ENCODE results near the gene CDC42BPA. TPM values are rescaled to one million over a fixed set of nuclear protein-coding genes. Genes with fewer than 3 reads are reported as not detected.

CDC42BPA gene
- total and polyA plus RNA-seq, 3 experiments from 2014 or later: 0.42 to 0.72 (median 0.44) TPM

DNA sequence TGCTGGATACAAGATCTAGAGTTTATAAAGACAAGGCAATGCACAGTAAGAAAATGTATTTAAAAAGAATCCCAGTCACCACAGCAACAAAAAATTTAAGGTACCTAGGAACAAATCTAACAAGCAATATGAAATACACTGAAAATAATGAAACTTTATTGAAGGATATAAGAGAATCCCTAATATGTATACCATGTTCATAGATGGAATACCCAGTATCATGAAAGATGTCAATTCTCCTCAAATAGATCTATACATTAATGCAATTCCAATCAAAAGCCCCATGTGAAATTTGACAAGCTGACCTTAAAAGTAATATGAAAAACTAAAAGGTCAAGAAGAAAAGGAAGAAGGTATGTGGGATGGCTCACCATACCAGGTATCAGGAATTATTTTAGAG lies 269.0 kb downstream of the CDC42BPA start:
- CTCF ChIA-PET: no interaction called here
- H3K36me3 ChIP-seq (ENCODE audit: insufficient read depth, low read length): no peaks in the 10 kb centered on the region

DNA sequence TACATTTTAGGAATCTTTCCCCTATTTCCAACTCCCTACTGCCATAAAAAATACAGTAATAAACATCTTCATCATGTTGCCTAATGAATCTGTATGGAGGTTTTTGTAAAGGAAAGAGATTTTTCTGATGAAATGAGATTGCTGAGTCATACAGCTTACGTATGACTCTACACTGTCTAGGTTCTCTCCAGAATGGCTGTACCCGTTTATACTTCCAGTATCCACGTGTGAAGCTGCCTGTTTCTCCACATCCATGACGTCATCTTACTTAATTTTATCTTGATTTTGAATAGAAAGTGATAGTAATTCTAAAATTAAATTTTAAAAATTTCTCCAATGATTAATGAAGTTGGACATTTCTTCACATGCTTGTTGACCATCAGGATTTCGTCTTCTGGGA lies 274.5 kb downstream of the CDC42BPA start:
- Histone ChIP-seq H3K27me3 (ENCODE audit: insufficient read depth, low read length, poor library complexity, severe bottlenecking) (no peaks in the 10 kb centered on the region), H3K4me3 (ENCODE audit: low read length) (no peak overlapping the region), H3K9me3 (ENCODE audit: low read length) (no peaks in the 10 kb centered on the region), H3K27ac (ENCODE audit: low read depth, low read length) (no peak overlapping the region), H3K36me3 (ENCODE audit: insufficient read depth, low read length) (no peaks in the 10 kb centered on the region), H3K4me1 (ENCODE audit: insufficient read depth, low read length) (no peaks in the 10 kb centered on the region)
- H3K27me3 Mint-ChIP-seq: peaks cover 9 to 71% of the 10 kb centered on the region in 2 donors
- no peaks in the 10 kb centered on the region for H3K4me1 Mint-ChIP-seq
- ChIA-PET POLR2A (no interaction called here), CTCF (interaction anchor here (0.7 kb wide), 1 partner anchor 216 kb away, joined by 3 read pairs; no protein-coding TSS in a partner anchor)
- no peak for DNase-seq
- no peaks in the 10 kb centered on the region for H3K36me3 Mint-ChIP-seq
- no peak overlapping the region for H3K4me3 Mint-ChIP-seq
- no peak overlapping the region for H3K27ac Mint-ChIP-seq
- no peaks in the 10 kb centered on the region for H3K9me3 Mint-ChIP-seq

More for the DNA sequence above, 269.0 kb downstream of the CDC42BPA start:
- H3K27me3 ChIP-seq (ENCODE audit: insufficient read depth, low read length, poor library complexity, severe bottlenecking): no peaks in the 10 kb centered on the region
- DNase-seq: no peak
- Mint-ChIP-seq H3K27ac (no peak overlapping the region), H3K27me3 (peaks cover 3 to 51% of the 10 kb centered on the region in 2 donors), H3K9me3 (peaks cover 0 to 3% (median 0%) of the 10 kb centered on the region in 5 donors), H3K4me3 (no peak overlapping the region), H3K36me3 (no peaks in the 10 kb centered on the region), H3K4me1 (no peaks in the 10 kb centered on the region)
- no peaks in the 10 kb centered on the region for H3K9me3 ChIP-seq (ENCODE audit: low read length)
- no peak overlapping the region for H3K4me3 ChIP-seq (ENCODE audit: low read length)
- H3K27ac ChIP-seq (ENCODE audit: low read depth, low read length): no peak overlapping the region
- H3K4me1 ChIP-seq (ENCODE audit: insufficient read depth, low read length): no peaks in the 10 kb centered on the region
- POLR2A ChIA-PET: no interaction called here

DNA sequence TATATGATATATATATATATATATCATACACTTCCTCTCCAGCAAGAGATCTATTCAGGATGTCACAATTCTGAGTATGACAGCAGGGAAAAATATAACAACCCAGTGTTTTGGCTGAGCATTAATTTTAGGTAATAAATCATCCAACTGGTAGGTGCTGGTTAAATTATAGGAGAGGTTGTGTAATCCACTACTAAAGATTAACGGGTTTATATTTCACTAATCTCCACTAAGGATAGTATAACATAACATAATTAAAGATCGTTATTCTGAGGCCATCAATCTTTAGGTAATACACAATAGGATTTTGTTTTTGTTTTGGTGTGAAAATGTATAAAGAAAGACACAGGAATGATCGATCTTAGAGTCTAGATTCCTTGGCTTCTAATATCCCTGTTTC lies 276.0 kb downstream of the CDC42BPA start:
- CTCF ChIA-PET: no interaction called here
- H3K9me3 ChIP-seq (ENCODE audit: low read length): no peaks in the 10 kb centered on the region
- peaks cover 9 to 69% of the 10 kb centered on the region in 2 donors for H3K27me3 Mint-ChIP-seq
- no peak overlapping the region for H3K27ac Mint-ChIP-seq
- H3K4me1 Mint-ChIP-seq: no peaks in the 10 kb centered on the region
- POLR2A ChIA-PET: no interaction called here
- DNase-seq: no peak
- no peak overlapping the region for H3K4me3 Mint-ChIP-seq
- H3K27ac ChIP-seq (ENCODE audit: low read depth, low read length): no peak overlapping the region
- H3K4me1 ChIP-seq (ENCODE audit: insufficient read depth, low read length): no peaks in the 10 kb centered on the region
- H3K9me3 Mint-ChIP-seq: no peaks in the 10 kb centered on the region
- H3K4me3 ChIP-seq (ENCODE audit: low read length): no peak overlapping the region
- H3K27me3 ChIP-seq (ENCODE audit: insufficient read depth, low read length, poor library complexity, severe bottlenecking): no peaks in the 10 kb centered on the region
- no peaks in the 10 kb centered on the region for H3K36me3 ChIP-seq (ENCODE audit: insufficient read depth, low read length)
- H3K36me3 Mint-ChIP-seq: no peaks in the 10 kb centered on the region

DNA sequence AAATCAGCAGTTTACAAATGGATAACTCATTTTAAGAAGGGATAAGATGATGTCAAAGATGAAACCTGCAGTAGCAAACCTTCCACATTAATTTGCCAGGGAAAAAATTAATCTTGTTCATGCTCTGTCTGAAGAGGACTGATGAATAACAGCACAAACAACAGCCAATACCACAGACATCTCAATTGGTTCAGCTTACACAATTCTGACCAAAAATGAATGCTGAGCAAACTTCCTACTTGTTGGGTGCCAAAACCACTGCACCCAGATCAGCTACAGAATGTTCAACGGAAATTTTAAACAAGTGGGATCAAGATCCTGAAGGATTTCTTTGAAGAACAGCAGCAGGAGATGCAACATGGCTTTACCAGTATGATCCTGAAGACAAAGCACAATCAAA lies 279.9 kb downstream of the CDC42BPA start:
- H3K4me1 ChIP-seq (ENCODE audit: insufficient read depth, low read length): no peaks in the 10 kb centered on the region
- no peak for DNase-seq
- POLR2A ChIA-PET: no interaction called here
- H3K9me3 ChIP-seq (ENCODE audit: low read length): no peaks in the 10 kb centered on the region
- no peaks in the 10 kb centered on the region for H3K36me3 ChIP-seq (ENCODE audit: insufficient read depth, low read length)
- no peaks in the 10 kb centered on the region for H3K36me3 Mint-ChIP-seq
- H3K4me3 ChIP-seq (ENCODE audit: low read length): no peak overlapping the region
- no peak overlapping the region for H3K27ac ChIP-seq (ENCODE audit: low read depth, low read length)
- H3K27ac Mint-ChIP-seq: no peak overlapping the region
- CTCF ChIA-PET: no interaction called here
- H3K27me3 Mint-ChIP-seq: peaks cover 6 to 32% of the 10 kb centered on the region in 2 donors
- no peak overlapping the region for H3K4me3 Mint-ChIP-seq
- no peaks in the 10 kb centered on the region for H3K4me1 Mint-ChIP-seq
- no peaks in the 10 kb centered on the region for H3K27me3 ChIP-seq (ENCODE audit: insufficient read depth, low read length, poor library complexity, severe bottlenecking)
- no peaks in the 10 kb centered on the region for H3K9me3 Mint-ChIP-seq

DNA sequence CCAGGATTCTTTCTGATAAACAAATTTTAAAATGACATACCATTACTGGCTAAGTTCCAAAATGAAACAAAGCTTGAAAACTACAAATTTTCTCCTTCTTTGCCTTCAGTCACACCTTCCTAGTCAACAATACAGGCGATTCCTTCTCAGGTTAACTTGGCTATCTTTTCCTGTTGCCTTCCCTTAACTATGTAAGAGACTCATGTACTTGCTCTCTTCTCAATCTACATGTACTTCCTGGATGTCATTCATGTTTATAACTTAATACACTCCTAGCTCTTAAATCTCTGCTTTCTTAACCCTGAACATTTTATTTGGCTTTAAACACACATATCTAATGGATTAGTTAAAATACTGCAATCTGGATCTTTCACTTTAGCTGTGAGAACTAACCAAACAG lies 281.2 kb downstream of the CDC42BPA start:
- CTCF ChIA-PET: no interaction called here
- H3K36me3 ChIP-seq (ENCODE audit: insufficient read depth, low read length): no peaks in the 10 kb centered on the region
- H3K36me3 Mint-ChIP-seq: no peaks in the 10 kb centered on the region

DNA sequence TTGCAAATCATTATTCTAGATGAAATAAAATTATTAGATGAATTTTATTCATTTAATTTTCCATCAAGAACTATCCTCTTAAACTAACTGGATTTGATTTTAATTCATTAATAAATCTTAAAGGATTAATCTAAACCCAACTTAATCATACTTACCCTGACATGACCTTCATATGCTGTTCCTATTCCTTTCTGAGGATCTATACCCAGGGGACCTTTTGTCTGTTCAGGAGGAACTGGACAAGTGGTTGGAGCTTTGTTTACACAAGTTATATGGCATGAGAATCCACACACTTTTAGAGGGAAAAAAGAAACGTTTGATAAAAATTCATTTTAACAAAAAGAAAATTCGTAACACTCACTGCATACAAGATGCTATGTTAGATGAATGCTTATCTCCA lies 283.0 kb downstream of the CDC42BPA start:
- Mint-ChIP-seq H3K36me3 (no peaks in the 10 kb centered on the region), H3K27ac (no peak overlapping the region), H3K4me1 (no peaks in the 10 kb centered on the region), H3K4me3 (no peak overlapping the region), H3K27me3 (peaks cover 0 to 10% of the 10 kb centered on the region in 2 donors), H3K9me3 (no peaks in the 10 kb centered on the region)
- Histone ChIP-seq H3K4me3 (ENCODE audit: low read length) (no peak overlapping the region), H3K4me1 (ENCODE audit: insufficient read depth, low read length) (no peaks in the 10 kb centered on the region), H3K9me3 (ENCODE audit: low read length) (no peaks in the 10 kb centered on the region), H3K27me3 (ENCODE audit: insufficient read depth, low read length, poor library complexity, severe bottlenecking) (no peaks in the 10 kb centered on the region), H3K27ac (ENCODE audit: low read depth, low read length) (no peak overlapping the region), H3K36me3 (ENCODE audit: insufficient read depth, low read length) (no peaks in the 10 kb centered on the region)
- DNase-seq: no peak
- CTCF ChIA-PET: no interaction called here
- POLR2A ChIA-PET: no interaction called here

More for the DNA sequence above, 281.2 kb downstream of the CDC42BPA start:
- Histone ChIP-seq H3K27me3 (ENCODE audit: insufficient read depth, low read length, poor library complexity, severe bottlenecking) (no peaks in the 10 kb centered on the region), H3K4me3 (ENCODE audit: low read length) (no peak overlapping the region), H3K27ac (ENCODE audit: low read depth, low read length) (no peak overlapping the region), H3K4me1 (ENCODE audit: insufficient read depth, low read length) (no peaks in the 10 kb centered on the region), H3K9me3 (ENCODE audit: low read length) (no peaks in the 10 kb centered on the region)
- H3K4me1 Mint-ChIP-seq: no peaks in the 10 kb centered on the region
- POLR2A ChIA-PET: no interaction called here
- peaks cover 0 to 25% of the 10 kb centered on the region in 2 donors for H3K27me3 Mint-ChIP-seq
- H3K4me3 Mint-ChIP-seq: no peak overlapping the region
- no peaks in the 10 kb centered on the region for H3K9me3 Mint-ChIP-seq
- no peak overlapping the region for H3K27ac Mint-ChIP-seq
- DNase-seq: no peak

DNA sequence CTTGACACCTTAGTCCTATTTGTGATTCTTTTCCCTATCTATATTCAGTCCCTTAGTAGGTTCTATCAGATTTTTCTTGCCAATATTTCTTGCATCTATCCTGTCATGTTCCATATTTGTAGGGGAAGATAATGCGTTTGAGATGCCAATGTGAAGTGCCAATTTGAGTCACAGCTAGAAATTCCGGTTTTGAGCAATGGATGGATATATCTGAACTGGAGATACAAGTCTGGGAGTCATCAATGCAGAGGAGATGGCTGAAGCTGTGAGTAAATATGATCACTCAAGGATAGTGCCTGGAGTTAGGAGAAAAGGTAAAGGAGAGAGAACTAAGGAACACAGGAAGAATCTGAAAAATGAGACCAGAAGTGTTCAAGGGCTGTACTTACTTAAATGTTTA lies 284.4 kb downstream of the CDC42BPA start:
- Mint-ChIP-seq H3K4me1 (no peaks in the 10 kb centered on the region), H3K27ac (no peak overlapping the region), H3K36me3 (no peaks in the 10 kb centered on the region), H3K9me3 (no peaks in the 10 kb centered on the region), H3K4me3 (no peak overlapping the region), H3K27me3 (peaks cover 0 to 5% of the 10 kb centered on the region in 2 donors)
- H3K4me1 ChIP-seq (ENCODE audit: insufficient read depth, low read length): no peaks in the 10 kb centered on the region
- ChIA-PET POLR2A (no interaction called here), CTCF (no interaction called here)
- no peaks in the 10 kb centered on the region for H3K9me3 ChIP-seq (ENCODE audit: low read length)
- DNase-seq: no peak
- no peak overlapping the region for H3K4me3 ChIP-seq (ENCODE audit: low read length)
- H3K36me3 ChIP-seq (ENCODE audit: insufficient read depth, low read length): no peaks in the 10 kb centered on the region
- no peaks in the 10 kb centered on the region for H3K27me3 ChIP-seq (ENCODE audit: insufficient read depth, low read length, poor library complexity, severe bottlenecking)
- H3K27ac ChIP-seq (ENCODE audit: low read depth, low read length): no peak overlapping the region

DNA sequence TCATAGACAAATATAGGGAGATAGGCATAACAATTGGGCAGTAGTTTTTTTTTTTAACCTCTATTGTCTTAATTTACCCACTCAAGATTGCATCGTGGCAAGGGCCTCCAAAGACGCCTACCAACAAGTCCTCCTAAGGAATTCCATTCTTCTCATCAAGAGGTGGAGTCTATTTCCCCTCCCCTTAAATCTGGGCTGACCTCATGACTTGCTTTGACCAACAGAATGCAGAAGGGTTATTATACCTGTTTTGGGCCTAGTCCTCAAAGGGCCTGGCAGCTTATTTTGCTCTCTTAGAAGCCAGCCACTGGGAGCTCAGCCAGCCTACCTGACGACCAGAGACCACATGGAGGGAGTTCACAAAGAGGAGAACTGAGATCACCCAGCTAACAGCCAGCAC lies 285.9 kb downstream of the CDC42BPA start:
- DNase-seq: no peak
- ChIA-PET POLR2A (no interaction called here), CTCF (interaction anchor here (0.6 kb wide), 1 partner anchor 63 kb away, joined by 3 read pairs; no protein-coding TSS in a partner anchor)
- H3K4me1 ChIP-seq (ENCODE audit: insufficient read depth, low read length): no peaks in the 10 kb centered on the region
- no peaks in the 10 kb centered on the region for H3K36me3 ChIP-seq (ENCODE audit: insufficient read depth, low read length)
- no peak overlapping the region for H3K4me3 Mint-ChIP-seq
- peaks cover 0 to 4% of the 10 kb centered on the region in 2 donors for H3K27me3 Mint-ChIP-seq
- H3K9me3 ChIP-seq (ENCODE audit: low read length): no peaks in the 10 kb centered on the region
- no peaks in the 10 kb centered on the region for H3K36me3 Mint-ChIP-seq
- H3K27me3 ChIP-seq (ENCODE audit: insufficient read depth, low read length, poor library complexity, severe bottlenecking): no peaks in the 10 kb centered on the region
- H3K4me1 Mint-ChIP-seq: no peaks in the 10 kb centered on the region
- H3K27ac ChIP-seq (ENCODE audit: low read depth, low read length): no peak overlapping the region
- no peaks in the 10 kb centered on the region for H3K9me3 Mint-ChIP-seq
- H3K27ac Mint-ChIP-seq: peak overlapping the region in 2 of 8 donors; percentile 12 to 26
- H3K4me3 ChIP-seq (ENCODE audit: low read length): no peak overlapping the region

DNA sequence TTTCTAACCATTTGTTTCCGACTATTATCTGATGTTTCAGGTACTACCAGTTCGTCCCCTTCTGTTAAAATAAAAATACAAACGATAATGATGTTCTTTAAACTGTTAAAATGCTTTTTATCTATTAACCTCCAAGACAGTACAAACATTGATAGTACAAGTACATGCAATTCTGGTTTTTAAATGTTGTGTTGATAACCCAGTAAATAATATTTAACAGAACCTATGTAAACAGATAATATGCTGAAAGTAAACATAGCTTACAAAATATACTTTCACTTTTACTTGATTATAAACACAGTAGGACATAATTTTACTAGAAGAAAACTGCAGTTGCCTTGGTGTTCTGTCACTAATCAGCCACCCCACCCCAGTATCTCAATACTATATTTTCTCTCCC lies 301.3 kb downstream of the CDC42BPA start:
- ChIA-PET POLR2A (no interaction called here), CTCF (no interaction called here)
- no peaks in the 10 kb centered on the region for H3K4me1 Mint-ChIP-seq
- H3K27ac Mint-ChIP-seq: no peak overlapping the region
- H3K4me3 Mint-ChIP-seq: no peak overlapping the region
- Histone ChIP-seq H3K9me3 (ENCODE audit: low read length) (no peaks in the 10 kb centered on the region), H3K27me3 (ENCODE audit: insufficient read depth, low read length, poor library complexity, severe bottlenecking) (no peaks in the 10 kb centered on the region), H3K36me3 (ENCODE audit: insufficient read depth, low read length) (no peaks in the 10 kb centered on the region), H3K4me3 (ENCODE audit: low read length) (no peak overlapping the region), H3K4me1 (ENCODE audit: insufficient read depth, low read length) (no peaks in the 10 kb centered on the region), H3K27ac (ENCODE audit: low read depth, low read length) (no peak overlapping the region)
- no peak for DNase-seq
- peaks cover 0 to 29% of the 10 kb centered on the region in 2 donors for H3K27me3 Mint-ChIP-seq
- peaks cover 0 to 9% (median 2%) of the 10 kb centered on the region in 5 donors for H3K9me3 Mint-ChIP-seq
- no peaks in the 10 kb centered on the region for H3K36me3 Mint-ChIP-seq
